NCI-H748 (cell line): ENCODE data around the gene FXYD5.

Experiments used
- DNase-seq: peaks from one replicate; lab custom pipeline; 2025; ENCODE audit not compliant: unreplicated experiment; lab: John Stamatoyannopoulos, UW

The FXYD5 gene, protein sequence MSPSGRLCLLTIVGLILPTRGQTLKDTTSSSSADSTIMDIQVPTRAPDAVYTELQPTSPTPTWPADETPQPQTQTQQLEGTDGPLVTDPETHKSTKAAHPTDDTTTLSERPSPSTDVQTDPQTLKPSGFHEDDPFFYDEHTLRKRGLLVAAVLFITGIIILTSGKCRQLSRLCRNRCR

DNA sequence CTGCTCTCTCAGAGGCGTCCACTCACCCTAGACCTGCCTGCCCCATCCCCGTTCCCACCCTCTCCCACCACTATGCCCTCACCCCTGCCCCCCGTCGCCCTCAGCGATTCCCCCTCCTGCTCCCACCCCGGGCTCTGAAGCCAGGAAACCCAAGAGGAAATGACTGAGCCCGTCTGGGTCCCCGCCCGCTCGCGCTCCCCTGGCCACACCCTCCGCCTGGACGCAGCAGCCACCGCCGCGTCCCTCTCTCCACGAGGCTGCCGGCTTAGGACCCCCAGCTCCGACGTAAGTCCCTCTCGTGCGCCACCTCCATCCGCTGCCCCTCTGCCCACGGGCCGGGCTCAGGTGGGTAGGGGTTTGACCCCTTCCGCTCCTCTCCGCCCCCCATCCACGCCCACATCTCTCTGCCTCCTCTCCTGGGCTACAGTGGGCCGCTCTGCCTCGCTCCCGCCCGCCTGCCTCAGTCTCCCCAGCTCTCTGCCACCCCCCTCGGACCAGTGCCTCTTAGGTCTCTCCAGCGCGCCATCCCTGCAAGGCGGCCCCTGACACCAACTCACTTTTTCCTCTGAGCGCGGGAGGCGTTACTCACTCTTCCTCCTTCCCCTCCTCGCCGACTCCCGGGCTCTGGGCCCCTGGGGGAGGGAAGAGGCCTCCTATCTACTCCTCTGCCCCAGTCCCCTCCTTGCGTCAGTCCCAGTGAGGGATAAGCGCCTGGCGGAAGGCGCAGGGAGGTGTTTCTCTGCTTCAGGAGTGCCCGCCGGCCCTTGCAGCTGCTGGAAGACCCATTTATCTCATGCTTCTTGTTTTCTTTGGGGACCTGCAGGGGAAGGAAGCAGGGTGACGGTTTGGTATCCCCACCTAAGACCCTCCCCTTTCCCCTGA lies at the start of gene FXYD5:
Gene FXYD5, plus strand, starts transcription at position 211 of the 882 bp plus-strand sequence. CDS start 816 bp downstream, outside the sequence.
- DNase-seq: peak; percentile 65

DNA sequence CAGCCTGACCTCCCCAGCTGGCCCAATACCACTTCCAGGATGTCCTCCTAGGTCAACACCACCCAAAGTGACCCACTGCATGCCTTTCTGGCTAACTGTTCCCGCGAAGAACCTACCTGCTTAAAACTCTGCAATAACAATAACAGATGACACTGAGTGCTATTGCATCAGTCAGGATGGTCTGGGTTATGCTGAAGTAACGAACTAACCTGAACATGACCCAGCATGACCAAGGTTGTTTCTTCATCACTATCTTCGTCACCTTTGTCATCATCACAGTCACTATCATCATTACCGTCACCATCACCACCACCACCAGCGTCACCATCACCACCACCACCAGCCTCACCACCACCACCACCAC lies 49.5 kb upstream of the FXYD5 start:
- no peak for DNase-seq

DNA sequence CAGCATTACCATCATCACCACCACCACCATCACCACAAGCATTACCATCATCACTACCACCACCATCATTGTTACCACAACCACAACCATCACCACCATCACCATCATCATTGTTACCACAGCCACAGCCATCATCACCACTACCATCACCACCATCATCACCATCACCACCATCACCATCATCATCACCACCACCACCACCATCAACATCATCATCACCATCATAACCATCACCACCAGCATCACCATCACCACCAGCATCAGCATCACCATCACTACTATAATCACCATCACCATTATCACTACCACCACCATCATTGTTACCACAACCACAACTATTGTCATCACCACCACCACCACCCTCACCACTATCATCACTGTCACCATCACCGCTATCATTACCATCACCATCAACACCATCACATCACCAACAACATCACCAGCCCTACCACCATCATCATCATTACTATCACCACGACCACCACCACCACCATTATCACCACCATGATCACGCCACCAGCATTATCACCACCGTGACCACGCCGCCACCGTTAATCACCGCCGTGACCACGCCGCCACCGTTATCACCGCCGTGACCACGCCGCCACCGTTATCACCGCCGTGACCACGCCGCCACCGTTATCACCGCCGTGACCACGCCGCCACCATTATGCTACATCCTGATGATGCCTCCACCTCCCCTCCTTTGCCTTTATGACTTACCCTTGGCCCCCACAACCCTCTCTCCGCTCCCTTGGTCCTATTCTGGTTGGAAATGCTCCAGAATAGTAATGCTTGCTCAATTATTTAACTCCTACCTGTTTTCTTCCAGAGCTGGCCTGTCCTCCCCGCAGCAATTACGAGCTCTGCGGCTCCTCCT lies 48.9 kb upstream of the FXYD5 start:
- no peak for DNase-seq

DNA sequence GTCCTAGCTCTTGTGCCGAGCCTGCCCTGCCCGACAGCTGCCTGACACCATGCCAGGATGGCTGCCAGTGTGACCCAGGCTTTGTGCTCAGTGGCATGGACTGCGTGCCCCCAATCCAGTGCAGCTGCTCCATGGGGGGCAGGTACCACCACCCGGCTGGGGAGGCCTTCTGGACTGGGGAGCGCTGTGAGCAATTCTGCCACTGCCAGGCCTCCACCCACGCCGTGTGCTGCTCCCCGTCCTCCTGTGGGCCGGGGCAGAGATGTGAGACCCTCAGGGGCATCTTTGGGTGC lies 48.3 kb upstream of the FXYD5 start:
- DNase-seq: no peak

DNA sequence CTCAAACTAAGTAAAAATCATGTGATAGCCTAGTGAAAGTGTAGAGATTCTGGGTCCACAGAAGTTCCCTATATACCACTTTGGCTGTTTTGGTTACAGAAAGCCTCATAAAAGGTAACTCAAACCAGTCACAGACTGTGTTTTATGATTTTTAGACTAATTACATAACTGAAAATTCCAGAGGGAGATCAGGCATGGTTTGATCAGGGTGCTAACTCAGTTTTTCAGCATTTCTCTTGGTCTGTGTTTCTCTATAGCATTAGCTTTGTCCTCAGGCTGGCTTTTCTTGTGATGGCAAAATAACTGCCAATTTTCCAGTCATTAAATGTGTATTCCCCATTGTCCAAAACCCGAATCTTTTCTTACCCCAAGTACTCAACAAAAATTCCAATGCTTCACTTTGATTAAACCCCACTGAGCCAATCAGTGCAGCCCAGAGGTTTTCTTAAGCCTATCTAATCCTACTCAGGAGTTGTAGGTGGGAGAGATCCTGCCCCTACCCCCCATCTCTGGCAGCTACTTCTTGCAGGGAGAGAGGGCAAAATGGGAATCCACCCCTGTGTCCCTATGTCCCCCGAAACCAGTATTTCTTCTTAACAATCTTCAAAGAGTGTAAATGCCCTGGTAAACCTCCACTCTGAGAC lies 47.5 kb upstream of the FXYD5 start:
- DNase-seq: no peak

DNA sequence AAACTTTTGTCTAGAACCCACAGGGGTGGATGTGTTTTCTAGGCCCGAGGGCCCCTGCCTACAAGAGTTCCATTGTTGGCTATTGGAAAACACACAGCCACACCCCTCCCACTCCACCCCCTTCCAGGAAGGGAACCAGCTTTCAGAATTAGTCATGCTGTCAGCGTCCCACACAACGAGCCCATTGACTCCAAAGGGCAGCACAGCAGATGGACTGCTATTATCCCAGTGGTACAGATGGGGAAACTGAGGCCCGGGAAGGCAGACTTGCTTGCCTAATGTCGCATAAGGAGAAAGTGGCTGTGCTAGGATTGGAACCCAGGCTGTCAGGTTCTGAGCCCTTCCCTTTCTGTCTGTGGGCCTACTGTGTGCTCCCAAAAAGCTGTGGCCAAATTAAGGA lies 47.0 kb upstream of the FXYD5 start:
- DNase-seq: no peak

DNA sequence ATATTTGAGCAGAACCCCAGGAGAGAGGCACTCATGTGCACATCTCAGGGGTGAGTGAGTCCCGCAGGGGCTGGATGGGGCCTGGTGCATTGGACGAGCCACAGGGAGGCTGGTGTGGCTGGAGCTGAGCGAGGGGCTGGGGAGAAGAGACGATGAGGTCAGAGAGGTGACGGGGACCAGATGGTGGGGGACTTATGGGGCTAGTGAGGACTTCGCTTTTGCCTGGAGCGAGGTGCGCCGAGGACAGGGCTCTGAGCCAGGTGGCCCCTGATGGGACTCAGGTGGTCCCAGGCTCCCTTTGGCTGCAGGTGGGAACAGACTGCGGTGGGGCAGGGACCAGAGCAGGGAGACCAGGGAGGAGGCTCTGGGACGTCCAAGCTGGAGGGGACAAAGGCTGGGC lies 45.8 kb upstream of the FXYD5 start:
- no peak for DNase-seq

DNA sequence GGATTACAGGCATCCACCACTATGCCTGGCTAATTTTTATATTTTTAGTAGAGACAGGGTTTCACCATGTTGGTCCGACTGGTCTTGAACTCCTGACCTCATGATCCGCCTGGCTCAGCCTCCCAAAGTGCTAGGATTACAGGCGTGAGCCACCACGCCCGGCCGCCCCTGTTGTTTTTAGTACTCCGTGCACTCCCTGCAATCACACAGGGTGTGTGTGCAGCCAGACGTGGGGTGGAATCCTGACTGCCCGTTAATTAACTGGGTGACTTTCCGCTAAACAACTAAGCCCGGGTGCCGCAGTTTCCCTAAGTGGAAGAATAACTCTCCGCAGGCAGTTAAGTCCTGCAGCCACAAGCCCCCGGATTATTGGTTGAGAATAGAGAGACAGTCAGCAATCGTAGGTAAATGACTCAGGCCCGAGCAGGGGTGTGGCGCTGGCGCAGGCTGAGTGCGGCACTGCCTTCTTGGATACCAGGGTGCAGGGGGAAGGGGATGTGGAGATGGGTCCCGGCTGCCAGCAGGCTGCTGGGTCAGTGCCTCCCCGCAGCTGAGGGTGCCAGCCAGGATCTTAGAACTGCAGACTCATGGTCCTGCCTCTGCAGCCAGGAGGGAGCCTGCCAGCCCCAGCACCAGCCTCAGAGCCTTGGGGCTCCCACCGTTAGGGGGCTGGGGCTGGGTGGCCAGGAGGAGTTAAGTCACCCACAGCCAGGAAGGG lies 45.0 kb upstream of the FXYD5 start:
- DNase-seq: no peak

DNA sequence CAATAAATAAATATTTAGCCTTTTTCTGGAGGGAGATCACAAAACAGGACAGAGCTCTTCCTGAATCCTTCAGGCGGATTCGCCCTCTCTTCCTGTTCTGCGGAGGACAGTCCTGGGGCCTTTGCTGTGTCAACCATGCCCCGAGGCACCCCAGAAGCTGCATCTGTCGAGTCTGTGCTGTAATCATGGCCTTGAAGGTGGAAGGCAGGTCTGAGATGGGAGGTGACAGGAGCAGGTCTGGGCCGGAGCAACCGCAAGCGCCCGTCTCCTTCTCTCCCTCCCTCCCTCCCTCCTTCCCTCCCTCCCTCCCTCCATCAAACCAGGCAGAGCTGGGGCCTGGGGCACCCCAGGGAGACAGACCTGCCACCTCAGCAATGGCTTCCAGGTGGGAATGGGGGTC lies 43.6 kb upstream of the FXYD5 start:
- no peak for DNase-seq

DNA sequence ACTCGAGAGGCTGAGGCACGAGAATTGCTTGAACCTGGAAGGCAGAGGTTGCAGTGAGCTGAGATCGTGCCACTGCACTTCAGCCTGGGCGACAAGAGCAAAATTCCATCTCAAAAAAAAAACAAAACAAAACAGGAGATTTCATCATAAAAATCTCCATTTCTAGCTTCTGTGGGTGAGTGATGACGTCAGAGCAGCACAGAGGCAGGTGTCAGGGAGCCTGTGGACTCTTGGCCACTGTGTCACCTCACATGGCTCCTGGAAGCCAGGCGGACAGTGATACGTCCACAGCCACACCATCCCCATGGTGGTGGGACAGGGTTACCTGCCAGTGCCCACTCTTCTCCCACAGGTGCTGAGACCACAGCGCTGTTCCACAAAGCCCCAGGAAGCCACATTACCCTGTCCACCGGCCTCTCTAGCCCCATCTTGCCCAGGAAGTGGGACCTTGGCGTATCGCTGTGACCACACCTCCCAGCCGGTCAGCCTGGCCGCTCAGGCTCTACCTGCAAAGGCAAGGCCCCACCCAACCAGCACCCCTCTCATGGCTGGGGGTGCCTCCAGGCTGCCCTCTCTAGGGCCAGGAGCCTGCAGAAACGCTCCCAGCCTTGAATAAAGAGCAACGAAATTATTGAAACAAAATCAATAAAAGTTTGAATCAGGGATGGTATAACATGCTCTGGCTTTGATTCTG lies 41.4 kb upstream of the FXYD5 start:
- no peak for DNase-seq

DNA sequence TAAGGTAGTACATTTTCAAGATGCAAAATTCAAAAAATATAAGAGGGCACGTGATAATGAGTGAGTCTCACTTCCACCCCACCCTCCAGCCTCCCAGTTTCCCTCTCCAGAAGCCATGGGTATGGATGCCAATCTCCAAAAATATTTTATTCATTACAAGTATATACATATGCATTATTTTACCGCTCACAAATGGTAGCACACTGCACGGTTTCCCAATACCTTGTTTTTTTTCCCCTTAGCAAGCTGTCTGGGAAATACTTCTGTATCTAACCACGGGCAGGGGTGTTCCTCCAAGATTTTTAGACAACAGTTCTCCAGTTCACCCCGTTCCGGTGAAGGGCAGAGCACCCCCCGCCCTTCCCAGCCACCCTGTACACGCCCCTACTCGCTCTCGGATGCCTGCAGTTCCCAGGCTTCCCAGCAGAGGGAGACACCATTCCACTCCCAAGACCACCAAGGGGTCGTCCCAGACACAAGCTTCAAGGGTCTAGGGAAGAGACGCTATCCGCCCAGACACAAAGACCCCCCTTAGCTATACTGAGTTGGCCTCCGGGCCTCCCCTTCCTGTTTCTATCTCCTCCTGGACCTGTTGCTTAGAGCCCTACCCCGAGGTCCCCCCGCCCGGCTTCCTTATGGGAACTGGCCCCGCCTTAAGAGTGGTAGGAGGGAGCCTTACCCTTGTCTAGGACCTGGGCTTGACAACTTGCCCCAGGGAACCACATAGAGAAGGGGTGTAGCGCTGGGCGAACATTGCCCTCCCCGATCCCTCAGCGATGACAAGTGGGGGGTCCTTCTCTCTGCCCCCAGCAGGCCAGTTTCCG lies 40.0 kb upstream of the FXYD5 start:
- peak; percentile 77 for DNase-seq

DNA sequence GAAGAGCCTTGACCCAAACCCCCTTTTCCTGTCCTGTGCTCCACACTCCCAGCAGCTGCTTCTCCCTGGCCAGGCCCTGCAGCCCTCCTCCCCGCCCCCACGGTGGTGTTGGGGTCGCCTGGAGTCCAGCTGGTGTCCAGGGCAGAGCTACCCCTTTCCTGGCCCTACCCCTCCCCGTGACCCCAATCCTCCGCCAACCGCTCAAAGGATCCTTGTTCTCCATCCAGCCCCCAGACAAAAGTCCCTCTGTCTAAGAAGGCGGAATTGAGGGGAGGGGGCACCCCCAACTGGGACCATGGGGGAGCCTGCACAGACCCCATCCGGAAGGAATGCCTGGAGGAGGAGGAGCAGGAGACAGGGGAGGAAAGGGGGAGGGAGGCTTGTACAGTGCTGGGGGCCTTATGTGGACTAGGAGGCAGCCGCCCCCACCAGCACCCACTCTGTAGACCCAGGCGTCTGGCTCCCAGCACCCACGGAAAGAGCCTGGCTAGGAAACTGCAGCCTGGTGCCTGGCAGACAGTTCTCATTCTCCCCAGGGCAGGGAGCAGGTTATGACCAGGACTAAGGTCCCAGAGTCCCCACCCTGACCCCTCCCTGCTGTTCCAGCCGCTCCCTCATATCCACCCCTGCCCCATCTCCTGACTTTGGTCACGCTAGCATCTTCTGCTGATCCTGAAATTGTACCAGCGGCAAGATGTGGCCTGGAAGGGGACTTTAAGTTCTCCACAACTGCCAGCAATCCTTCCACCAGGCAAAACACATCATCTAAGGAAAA lies 39.2 kb upstream of the FXYD5 start, which contains the start of gene FXYD3:
Gene FXYD3, plus strand, starts transcription at position 647 of the 775 bp plus-strand sequence. CDS start 3,554 bp downstream, outside the sequence.
- DNase-seq: no peak

DNA sequence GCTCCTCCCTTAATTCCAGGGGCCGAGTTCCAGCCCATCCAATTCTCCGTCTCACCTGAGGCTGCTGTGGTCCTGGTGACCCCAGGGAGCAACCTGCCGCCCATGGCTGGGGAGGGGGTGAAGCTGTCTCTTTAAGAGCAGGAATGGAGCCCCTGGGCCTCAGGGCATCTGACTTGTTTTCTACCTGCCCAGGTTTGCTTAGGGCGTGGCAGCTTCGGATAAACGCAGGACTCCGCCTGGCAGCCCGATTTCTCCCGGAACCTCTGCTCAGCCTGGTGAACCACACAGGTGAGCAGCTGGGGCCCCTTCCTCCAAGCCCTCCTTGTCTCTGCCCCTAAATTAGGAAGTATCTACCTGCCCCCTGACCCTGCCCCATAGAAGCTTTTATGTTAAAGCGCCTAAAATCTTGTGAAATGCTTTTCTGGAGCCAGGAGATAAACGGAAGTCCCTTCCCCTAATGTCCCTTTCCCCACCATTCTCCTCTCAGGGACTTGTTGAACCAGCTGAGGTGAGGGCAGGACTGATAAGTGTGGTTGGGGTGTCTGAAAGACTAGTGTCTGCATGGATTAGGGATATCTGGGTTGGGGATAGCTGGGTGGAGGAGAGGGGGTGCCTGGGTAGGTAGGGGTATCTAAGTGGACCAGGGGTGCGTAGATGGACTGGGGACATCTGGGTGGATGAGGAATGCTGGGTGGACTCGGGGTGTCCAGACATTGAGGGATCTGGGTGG lies 38.3 kb upstream of the FXYD5 start:
- DNase-seq: peak; percentile 93

DNA sequence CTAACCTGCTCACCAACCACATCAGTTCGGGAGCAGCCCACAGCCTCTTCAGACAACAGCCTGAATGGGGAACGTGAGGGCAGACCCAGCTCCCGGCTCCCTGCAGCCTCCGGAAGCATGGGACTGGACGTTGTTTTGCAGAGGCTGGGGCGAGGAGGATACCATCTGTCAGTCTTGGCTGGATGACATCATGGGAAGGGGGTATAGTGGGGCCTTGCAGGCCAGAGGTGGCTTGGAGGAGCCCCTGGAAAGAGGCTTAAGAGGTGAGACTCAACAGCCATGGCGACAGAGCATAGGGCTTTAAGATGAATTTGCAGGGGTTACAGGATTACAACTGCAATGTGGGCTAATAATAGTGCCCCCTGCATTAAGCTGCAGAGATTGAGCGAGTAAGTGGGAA lies 37.4 kb upstream of the FXYD5 start:
- DNase-seq: no peak

DNA sequence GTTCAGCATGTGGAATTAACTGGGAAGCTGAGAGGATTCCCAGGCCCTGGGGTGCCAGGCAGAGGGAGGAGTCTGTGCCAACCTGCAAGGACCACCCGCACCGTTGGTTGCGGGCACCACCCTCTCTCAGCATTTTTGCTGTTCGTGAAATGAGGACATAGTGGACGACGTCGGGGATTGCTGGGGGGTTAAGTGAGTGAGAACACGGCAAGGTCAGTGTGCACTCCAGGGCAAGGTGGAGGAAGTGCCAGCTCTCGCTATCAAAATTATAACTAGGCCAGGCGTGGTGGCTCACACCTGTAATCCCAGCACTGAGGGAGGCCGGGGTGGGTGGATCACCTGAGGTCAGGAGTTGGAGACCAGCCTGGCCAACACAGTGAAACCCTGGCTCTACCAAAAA lies 36.7 kb upstream of the FXYD5 start:
- DNase-seq: no peak

DNA sequence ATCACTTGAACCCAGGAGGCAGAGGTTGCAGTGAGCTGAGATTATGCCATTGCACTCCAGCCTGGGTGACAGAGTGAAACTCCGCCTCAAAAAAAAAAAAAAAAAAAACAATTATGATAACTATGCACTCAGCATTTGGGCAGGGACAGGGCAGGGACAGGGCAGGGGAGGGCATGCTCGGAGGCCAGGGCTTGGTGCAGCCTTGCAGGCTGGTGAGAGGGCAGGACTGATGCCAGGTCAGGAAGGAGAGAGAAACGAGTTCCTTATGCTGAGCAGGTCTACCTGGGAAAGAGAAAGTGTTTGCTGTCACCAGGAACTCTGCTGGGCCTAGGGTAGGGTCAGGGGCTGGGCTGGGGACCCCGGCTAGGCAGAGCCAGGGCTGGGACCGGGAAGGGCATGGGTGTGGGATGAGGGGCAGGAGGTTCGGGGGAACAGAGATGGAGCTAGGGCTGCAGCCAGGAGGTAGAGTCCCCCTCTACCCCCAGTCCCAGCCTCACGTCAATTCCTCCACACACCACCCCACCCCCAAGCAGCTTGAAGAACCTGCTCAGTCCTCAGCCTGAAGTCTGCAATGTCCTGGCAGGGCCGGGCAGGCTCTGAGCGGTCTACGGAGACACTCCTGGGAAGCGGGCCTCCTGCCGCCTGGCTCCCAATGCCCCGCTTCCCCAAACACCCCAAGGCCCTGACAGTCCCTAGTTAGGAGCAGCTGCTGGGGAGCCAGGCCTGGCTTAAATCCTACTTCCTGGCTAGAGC lies 36.1 kb upstream of the FXYD5 start:
- DNase-seq: no peak

DNA sequence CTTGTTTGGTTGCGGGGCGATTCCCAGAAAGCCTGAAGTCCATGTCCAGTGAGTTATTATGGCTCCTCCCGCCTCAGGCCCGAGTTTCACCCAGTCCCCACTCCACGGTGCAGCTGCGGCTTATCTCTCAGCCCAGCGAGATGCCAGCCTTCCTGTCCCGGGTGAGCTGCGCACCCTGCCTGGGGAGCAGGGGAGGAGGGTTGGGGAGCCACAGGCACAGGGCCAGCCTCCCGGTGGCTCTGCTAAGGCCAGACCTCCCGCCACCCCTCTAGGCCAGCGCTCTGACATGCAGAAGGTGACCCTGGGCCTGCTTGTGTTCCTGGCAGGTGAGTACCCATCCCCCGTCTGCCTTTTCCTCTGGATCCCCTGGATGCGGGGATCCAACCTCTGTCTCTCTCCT lies 35.4 kb upstream of the FXYD5 start:
- DNase-seq: no peak
